Esophagus (tissue), 2 donors: ENCODE measurements around the gene CACNB1. TPM values are rescaled to one million over a fixed set of nuclear protein-coding genes. Genes with fewer than 3 reads are reported as not detected.
"Not testable (repeated sequence)": the region's sequence is repeated elsewhere in the genome, so short reads cannot be mapped to it uniquely, and the experiment has no call there.

Source experiments
- H3K27ac ChIP-seq, 2 donors: one replicate each; pipeline ENCODE4 v1.5.1; 2013; ENCODE audit warnings: low read depth in 2 of 2, mild to moderate bottlenecking in 2 of 2, inconsistent platforms in 1 of 2, low read length in 1 of 2, moderate library complexity in 1 of 2
- H3K27me3 ChIP-seq, 2 donors: one replicate each; pipeline ENCODE4 v1.6.1; 2013; ENCODE audit warnings: low read length in 2 of 2, control low read depth in 1 of 2, mild to moderate bottlenecking in 1 of 2; ENCODE audit not compliant: insufficient read depth in 2 of 2, control insufficient read depth in 1 of 2
- H3K36me3 ChIP-seq, 2 donors: one replicate each; pipeline ENCODE4 v1.6.1; 2013; ENCODE audit warnings: low read length in 1 of 2; ENCODE audit not compliant: control insufficient read depth in 2 of 2, insufficient read depth in 2 of 2
- H3K4me1 ChIP-seq, 2 donors: one replicate each; pipeline ENCODE4 v1.6.1; 2013; ENCODE audit warnings: low read length in 1 of 2; ENCODE audit not compliant: control insufficient read depth in 2 of 2, insufficient read depth in 2 of 2
- H3K4me3 ChIP-seq, 2 donors: one replicate each; pipeline ENCODE4 v1.5.1; 2013; ENCODE audit warnings: low read length in 2 of 2, mild to moderate bottlenecking in 2 of 2, low read depth in 1 of 2, moderate library complexity in 1 of 2
- H3K9me3 ChIP-seq, 2 donors: one replicate each; pipeline ENCODE4 v1.6.1; 2013; ENCODE audit warnings: mild to moderate bottlenecking in 2 of 2, low read depth in 1 of 2, low read length in 1 of 2, moderate library complexity in 1 of 2; ENCODE audit not compliant: control insufficient read depth in 2 of 2, insufficient read depth in 1 of 2
- WGBS, 2 donors: extraction: QIAGEN DNeasy Blood & Tissue Kit; methylation state at CpG; one replicate each; pipeline ENCODE4 v1.1.7; 2013; 5-methylcytosine and 5-hydroxymethylcytosine counted together
- polyA plus RNA-seq, 2 donors: library from polyadenylated mRNA; stranded (reverse); fragments of 200-250 nt; gene quantifications; one replicate each; pipeline ENCODE4 v1.2.3, GENCODE V29; 2013
- donor health status: healthy with polysubstance abuse.
- donor health status: Bipolar disorder and iron deficiency.

CACNB1 gene
- polyA plus RNA-seq, 2 donors: 1.6 to 2.6 TPM

DNA sequence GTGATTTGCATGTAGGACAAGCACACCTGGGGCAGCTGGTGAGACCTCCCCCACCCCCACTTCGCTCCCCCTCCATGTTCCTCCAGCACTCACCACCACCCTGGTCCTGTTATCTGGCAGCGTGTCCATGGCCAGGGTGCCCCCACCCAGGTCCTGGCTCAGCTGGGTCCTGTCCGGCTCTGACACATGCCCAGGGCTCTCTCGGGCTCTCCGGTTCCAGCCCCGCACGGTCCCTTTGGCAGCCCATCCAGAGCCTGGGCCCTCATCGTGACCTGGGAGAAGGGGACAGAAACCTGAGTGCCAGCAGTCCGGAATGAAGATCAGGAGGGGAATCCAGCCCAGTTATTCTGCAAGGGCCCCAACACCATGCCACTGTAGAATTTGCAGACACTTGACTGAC, 57.9 kb downstream of the CACNB1 start:
- H3K4me3 ChIP-seq: no peak overlapping the region
- no peaks in the 10 kb centered on the region for H3K36me3 ChIP-seq
- H3K27me3 ChIP-seq: no peaks in the 10 kb centered on the region
- peaks cover 3 to 13% of the 10 kb centered on the region in 2 donors for H3K4me1 ChIP-seq
- WGBS, 2 donors: 93 to 95% methylated on average over 9 of the region's 9 CpGs
- H3K27ac ChIP-seq: no peak overlapping the region
- no peaks in the 10 kb centered on the region for H3K9me3 ChIP-seq

DNA sequence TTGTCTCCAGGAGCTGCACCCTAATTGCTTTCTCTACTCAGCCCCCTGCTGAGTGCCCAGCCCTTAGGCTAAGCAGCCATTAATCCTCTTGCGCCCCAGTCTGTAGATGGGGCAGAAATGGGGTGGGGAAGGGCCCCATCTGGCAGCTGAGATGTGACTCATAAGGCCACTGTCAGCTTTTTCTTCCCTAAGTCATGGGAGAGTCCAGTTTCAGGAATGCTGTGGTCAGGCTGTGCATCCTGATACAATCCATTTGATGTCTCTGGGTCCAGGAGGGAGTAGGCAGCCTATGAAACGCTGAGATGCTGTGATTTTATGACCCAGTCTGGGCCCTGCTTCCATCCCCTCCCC, 58.3 kb downstream of the CACNB1 start:
- Histone ChIP-seq H3K36me3 (no peaks in the 10 kb centered on the region), H3K27me3 (no peaks in the 10 kb centered on the region), H3K4me1 (peaks cover 3 to 9% of the 10 kb centered on the region in 2 donors), H3K27ac (no peak overlapping the region), H3K4me3 (no peak overlapping the region), H3K9me3 (no peaks in the 10 kb centered on the region)
- 60 to 65% methylated on average over 2 of the region's 2 CpGs for WGBS, 2 donors

DNA sequence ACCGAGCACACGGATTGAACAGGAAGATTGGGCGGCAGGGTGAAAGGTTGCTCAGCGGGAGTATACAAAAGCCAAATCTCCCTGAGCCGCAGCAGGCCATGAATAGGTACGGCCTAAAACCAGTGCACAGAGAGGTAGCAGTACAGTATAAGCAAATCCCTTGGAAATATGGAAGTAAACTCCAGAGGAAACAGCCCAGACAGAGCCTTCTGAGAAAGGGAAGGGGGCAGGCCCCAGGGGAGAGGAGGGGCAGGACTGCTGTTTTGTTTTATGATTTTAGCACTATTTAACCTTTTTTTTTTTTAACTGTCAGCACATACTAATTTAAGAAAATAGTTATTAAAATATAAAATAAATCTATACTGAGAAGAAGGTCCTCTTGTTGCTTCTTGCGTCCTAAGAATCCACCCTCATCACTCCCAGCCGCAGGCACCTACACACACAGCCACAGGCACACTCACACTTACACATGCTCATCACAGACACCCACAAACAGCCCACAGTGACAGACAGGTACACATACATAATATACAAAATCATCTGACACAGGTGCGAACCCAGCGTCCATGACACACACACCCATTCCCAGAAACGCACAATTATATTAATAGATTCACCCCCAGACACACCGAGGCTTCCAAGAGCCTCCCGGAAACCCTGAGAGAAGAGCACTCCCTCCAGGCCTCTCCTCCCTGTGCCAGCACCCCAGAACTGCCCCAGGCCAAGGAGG, 58.9 kb downstream of the CACNB1 start:
- 74 to 75% methylated on average over 13 of the region's 13 CpGs for WGBS, 2 donors
- Histone ChIP-seq H3K36me3 (no peaks in the 10 kb centered on the region), H3K4me3 (no peak overlapping the region), H3K4me1 (peaks cover 2 to 6% of the 10 kb centered on the region in 2 donors), H3K27ac (no peak overlapping the region), H3K27me3 (no peaks in the 10 kb centered on the region), H3K9me3 (no peaks in the 10 kb centered on the region)

DNA sequence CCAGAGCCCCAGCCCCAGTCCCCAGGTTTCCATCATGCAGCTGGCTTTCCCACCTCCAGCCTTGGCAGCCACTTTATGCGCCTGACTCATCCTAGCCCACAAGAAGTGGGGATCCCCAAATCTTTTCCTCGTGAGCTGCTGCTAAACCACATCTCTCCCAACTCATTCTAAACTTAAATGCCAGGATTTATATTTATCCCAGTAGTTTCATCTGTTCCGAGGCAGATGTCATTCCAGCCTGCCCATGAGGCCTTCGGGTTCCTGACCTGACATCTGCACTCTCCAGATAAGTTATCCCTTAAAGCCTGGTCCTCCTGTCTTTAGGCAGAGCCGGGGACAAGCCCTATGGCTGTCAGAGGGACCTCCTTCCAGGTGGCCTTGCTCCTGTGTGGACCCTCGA, 62.6 kb downstream of the CACNB1 start:
- Histone ChIP-seq H3K36me3 (no peaks in the 10 kb centered on the region), H3K4me3 (no peak overlapping the region), H3K27ac (no peak overlapping the region), H3K4me1 (peaks cover 0 to 6% of the 10 kb centered on the region in 2 donors), H3K9me3 (no peaks in the 10 kb centered on the region), H3K27me3 (no peaks in the 10 kb centered on the region)
- 68 to 73% methylated on average over 6 of the region's 6 CpGs for WGBS, 2 donors

DNA sequence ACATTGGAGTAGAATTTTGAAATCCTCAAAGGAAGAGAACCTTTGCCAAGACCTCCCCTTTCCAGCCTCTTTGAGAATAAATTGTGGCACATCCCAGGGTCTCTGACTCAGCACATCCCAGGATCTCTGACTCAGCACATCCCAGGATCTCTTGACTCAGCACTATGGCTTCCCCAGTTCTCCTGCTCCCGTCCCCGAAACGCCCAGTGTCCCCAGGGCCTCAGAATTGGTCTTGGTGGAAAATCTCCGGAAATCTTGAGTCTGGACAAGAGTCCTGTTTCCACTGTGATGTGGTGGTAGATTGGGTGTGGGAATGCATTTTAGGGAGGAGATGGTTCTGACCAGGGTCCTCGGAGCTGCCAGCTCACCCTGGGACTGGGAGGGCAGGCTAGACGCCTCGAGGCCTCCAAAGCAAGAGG, 65.3 kb downstream of the CACNB1 start:
- H3K4me1 ChIP-seq: no peaks in the 10 kb centered on the region
- H3K9me3 ChIP-seq: no peaks in the 10 kb centered on the region
- H3K27ac ChIP-seq: no peak overlapping the region
- no peaks in the 10 kb centered on the region for H3K36me3 ChIP-seq
- H3K4me3 ChIP-seq: no peak overlapping the region
- 71 to 77% methylated on average over 7 of the region's 7 CpGs for WGBS, 2 donors
- H3K27me3 ChIP-seq: no peaks in the 10 kb centered on the region

DNA sequence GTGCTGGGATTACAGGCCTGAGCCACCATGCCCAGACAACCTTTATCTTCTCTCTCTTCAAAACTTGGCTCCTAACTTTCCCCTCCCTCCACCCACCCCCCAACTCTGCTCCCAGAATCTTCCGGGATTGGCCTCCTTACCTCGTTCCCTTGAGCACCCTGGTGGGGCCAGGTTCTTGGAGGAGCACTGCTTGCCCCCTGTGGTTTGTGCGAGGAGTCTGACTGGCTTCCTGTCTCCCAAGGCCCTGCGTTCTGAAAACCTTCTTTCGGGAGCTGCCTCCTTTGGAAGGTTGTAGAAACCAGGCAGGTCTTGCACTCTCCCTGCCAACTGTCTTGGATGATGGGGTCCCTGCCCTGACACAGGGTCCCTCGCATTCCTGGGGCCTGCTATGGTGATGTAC, 65.9 kb downstream of the CACNB1 start:
- Histone ChIP-seq H3K4me1 (no peaks in the 10 kb centered on the region), H3K27ac (peak overlapping the region in 1 of 2 donors; percentile 53), H3K27me3 (no peaks in the 10 kb centered on the region), H3K36me3 (no peaks in the 10 kb centered on the region), H3K9me3 (no peaks in the 10 kb centered on the region), H3K4me3 (no peak overlapping the region)
- WGBS, 2 donors: 78 to 79% methylated on average over 6 of the region's 6 CpGs

DNA sequence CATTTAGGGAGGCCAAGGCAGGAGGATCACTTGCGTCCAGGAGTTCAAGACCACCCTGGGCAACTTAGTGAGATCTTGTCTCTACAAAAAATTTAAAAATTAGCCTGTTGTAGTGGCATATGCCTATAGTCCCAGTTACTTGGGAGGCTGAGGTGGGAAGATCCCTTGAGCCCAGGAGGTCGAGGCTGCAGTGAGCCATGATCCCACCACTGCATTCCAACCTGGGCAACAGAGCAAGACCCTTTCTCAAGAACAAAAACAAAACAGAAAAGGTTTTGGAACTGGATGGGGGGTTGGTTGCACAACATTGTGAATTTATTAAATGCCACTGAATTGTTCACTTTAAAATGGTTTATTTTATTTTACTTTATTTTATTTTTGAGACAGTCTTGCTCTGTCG, 67.3 kb downstream of the CACNB1 start:
- no peak overlapping the region for H3K27ac ChIP-seq
- WGBS, 2 donors: 90 to 92% methylated on average over 3 of the region's 3 CpGs
- H3K4me1 ChIP-seq: no peaks in the 10 kb centered on the region
- H3K27me3 ChIP-seq: no peaks in the 10 kb centered on the region
- H3K36me3 ChIP-seq: no peaks in the 10 kb centered on the region
- no peak overlapping the region for H3K4me3 ChIP-seq
- no peaks in the 10 kb centered on the region for H3K9me3 ChIP-seq

DNA sequence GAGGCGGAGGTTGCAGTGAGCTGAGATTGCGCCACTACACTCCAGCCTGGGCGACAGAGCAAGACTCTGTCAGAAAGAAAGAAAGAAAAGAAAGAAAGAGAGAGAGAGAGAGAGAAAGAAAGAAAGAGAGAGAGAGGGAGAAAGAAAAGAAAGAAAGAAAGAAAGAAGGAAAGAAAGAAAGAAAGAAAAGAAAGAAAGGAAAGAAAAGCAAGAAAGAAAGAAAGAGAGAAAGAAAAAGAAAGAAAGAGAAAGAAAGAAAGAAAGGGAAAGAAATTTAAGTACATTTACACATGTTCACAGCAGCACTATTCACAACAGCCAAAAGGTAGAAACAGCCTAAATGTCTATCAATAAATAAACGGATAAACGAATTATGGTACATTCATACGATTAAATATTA, 67.9 kb downstream of the CACNB1 start:
- H3K36me3 ChIP-seq, H3K4me1 ChIP-seq, H3K27me3 ChIP-seq, H3K4me3 ChIP-seq, H3K9me3 ChIP-seq, H3K27ac ChIP-seq: not testable (repeated sequence)
- WGBS, 2 donors: 77 to 97% methylated on average over 6 of the region's 6 CpGs

DNA sequence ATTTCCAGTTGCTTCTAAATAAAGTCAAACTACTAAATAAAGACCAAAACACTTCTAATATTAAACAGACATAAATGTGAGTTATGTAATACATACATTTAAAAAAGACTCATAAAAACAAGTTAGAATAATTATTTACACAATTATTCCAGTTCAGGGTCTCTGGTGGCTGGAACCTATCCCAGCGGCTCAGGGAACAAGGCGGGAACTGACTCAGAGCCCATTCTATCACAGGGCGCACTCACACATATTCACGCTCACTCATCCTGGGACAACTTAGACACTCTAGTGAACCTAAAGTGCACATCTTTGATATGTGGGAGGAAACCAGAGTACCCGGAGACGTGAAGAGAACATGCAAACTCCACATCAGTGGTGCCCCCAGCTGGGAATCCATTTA, 71.0 kb downstream of the CACNB1 start:
- WGBS, 2 donors: 71 to 72% methylated on average over 6 of the region's 6 CpGs
- peaks cover 0 to 2% of the 10 kb centered on the region in 2 donors for H3K4me1 ChIP-seq
- no peaks in the 10 kb centered on the region for H3K9me3 ChIP-seq
- no peak overlapping the region for H3K27ac ChIP-seq
- H3K36me3 ChIP-seq: no peaks in the 10 kb centered on the region
- H3K27me3 ChIP-seq: no peaks in the 10 kb centered on the region
- no peak overlapping the region for H3K4me3 ChIP-seq

DNA sequence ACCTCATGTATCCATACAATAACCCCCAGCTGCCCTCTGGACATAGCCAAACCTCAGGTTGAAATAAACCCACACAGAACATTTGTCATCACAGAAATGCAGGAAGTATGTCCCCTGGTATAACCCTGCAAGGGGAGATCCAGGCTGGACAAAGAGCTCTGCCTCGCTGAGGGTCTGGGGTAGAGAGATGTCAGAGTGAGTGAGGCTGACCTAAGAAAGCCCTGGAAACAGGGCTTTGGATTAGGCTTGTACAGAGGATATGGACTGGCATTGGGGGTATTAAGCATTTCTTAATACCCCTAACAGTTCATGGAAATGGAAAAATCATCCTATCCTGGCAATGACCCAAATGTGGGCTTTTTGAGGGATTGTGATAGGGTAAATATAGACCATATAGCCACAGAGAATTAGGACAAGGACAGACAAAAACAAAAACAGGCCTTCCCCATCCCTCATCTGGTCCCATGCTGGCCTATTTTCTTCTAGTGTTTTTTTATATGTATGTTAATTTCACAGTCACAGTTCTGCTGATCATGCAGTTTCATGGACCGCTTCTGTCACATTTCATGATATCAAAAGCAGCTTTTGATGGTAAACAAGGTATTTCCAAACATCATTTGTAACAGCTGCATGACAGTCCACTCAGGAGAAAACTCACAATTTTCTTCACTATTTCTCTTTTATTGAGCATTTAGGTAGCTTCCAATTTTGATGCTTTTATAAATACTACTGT, 72.2 kb downstream of the CACNB1 start:
- Histone ChIP-seq H3K27me3 (no peaks in the 10 kb centered on the region), H3K4me3 (no peak overlapping the region), H3K9me3 (no peaks in the 10 kb centered on the region), H3K36me3 (no peaks in the 10 kb centered on the region), H3K4me1 (peaks cover 0 to 2% of the 10 kb centered on the region in 2 donors), H3K27ac (no peak overlapping the region)
- WGBS, 2 donors: 87 to 93% methylated on average over 2 of the region's 2 CpGs
